K562 (cell line): ENCODE measurements around the gene PCBD1. TPM values are rescaled to one million over a fixed set of nuclear protein-coding genes. Genes with fewer than 3 reads are reported as not detected.

Experiments used
- ATAC-seq: fragments of 200-7000 bp; cut with Tn5 transposase; 3 replicates; pipeline ENCODE4 v1.9.1; 2020; ENCODE audit warnings: moderate library complexity
- BruUV-seq: library from RNA; stranded (reverse); fragments of 400-500 nt; replicated peaks from 2 replicates; lab custom pipeline; 2021; lab: Mats Ljungman, UMichigan
- CTCF ChIA-PET: fragments of 300-600 bp; formaldehyde crosslinking; extraction: SDS; loops from one replicate; lab custom pipeline; 2021; ENCODE audit warnings: low intra/inter-chr PET ratio; lab: Yijun Ruan, JAX
- POLR2A ChIA-PET: fragments of 300-600, 350-650 bp; sonication (Branson Sonifier 250); formaldehyde crosslinking; extraction: SDS; loops from one replicate; lab custom pipeline; 2021; ENCODE audit warnings: antibody characterized with exemption, inconsistent platforms; lab: Yijun Ruan, JAX
- DNase-seq, 4 experiments: peaks; one replicate each; pipeline versions ENCODE4 v3.0.0 to v3.0.0-alpha.2; 2011 to 2018; ENCODE audit warnings: low spot score in 3 of 4, mixed read lengths in 3 of 4; ENCODE audit errors: extremely low read depth in 1 of 4
- FAIRE-seq: peaks from 2 replicates; lab custom pipeline; 2011; peaks lifted over from hg19 to GRCh38; lab: Jason Lieb, UNC
- H2AFZ ChIP-seq: 2 replicates; pipeline ENCODE4 v1.6.0; 2011; ENCODE audit warnings: low read depth, low read length, control low read depth, inconsistent platforms
- H3K27ac ChIP-seq: fragments of 200-600 bp; 3 replicates; pipeline ENCODE4 v1.8.0; 2011; ENCODE audit warnings: low read depth, mild to moderate bottlenecking, control low read depth, inconsistent platforms, low read length, moderate library complexity, mixed read lengths; ENCODE audit errors: extremely low read depth
- H3K27me3 ChIP-seq, 2 experiments: fragments of 300-600 bp in 1 of 2; 2 replicates in 1 of 2; 3 replicates in 1 of 2; pipeline versions ENCODE4 v1.6.0 to v1.8.0; 2011; ENCODE audit warnings: inconsistent platforms in 2 of 2, low read length in 2 of 2, mild to moderate bottlenecking in 1 of 2, mixed read lengths in 1 of 2, moderate library complexity in 1 of 2; ENCODE audit not compliant: control insufficient read depth in 2 of 2, insufficient read depth in 2 of 2
- H3K36me3 ChIP-seq: fragments of 300-600 bp; 3 replicates; pipeline ENCODE4 v1.8.0; 2011; ENCODE audit warnings: mild to moderate bottlenecking, low read length, inconsistent platforms; ENCODE audit not compliant: control insufficient read depth, insufficient read depth
- H3K4me1 ChIP-seq, 2 experiments: fragments of 200-600 bp in 1 of 2; replicated peaks in 1 of 2; 2 replicates in 1 of 2; 3 replicates in 1 of 2; pipeline versions ENCODE4 v1.5.1 to v1.8.0; 2011; ENCODE audit warnings: inconsistent platforms in 2 of 2, low read length in 2 of 2, mild to moderate bottlenecking in 1 of 2, mixed read lengths in 1 of 2, moderate library complexity in 1 of 2; ENCODE audit not compliant: control insufficient read depth in 2 of 2, insufficient read depth in 2 of 2
- H3K4me2 ChIP-seq: 2 replicates; pipeline ENCODE4 v1.6.1; 2011; ENCODE audit warnings: low read length, control low read depth, inconsistent platforms, mixed read lengths; ENCODE audit not compliant: insufficient read depth
- H3K4me3 ChIP-seq: fragments of 200-600 bp; sonication (generic), shearing (Covaris generic); 2 replicates; pipeline ENCODE4 v1.5.1; 2016; ENCODE audit warnings: control low read depth, inconsistent platforms
- H3K79me2 ChIP-seq: fragments of 200-600 bp; 3 replicates; pipeline ENCODE4 v1.8.0; 2011; ENCODE audit warnings: low read length, inconsistent platforms; ENCODE audit not compliant: control insufficient read depth, insufficient read depth
- H3K9ac ChIP-seq, 2 experiments: 2 replicates each; pipeline versions ENCODE4 v1.6.0 to v1.6.1; 2011; ENCODE audit warnings: low read depth in 2 of 2, low read length in 2 of 2, control low read depth in 1 of 2, inconsistent platforms in 1 of 2, mild to moderate bottlenecking in 1 of 2, mixed read lengths in 1 of 2; ENCODE audit not compliant: insufficient read depth in 1 of 2
- H3K9me1 ChIP-seq: one replicate; pipeline ENCODE4 v1.6.0; 2011; ENCODE audit warnings: inconsistent platforms, mild to moderate bottlenecking, low read length, moderate library complexity; ENCODE audit not compliant: control insufficient read depth, insufficient read depth
- H3K9me3 ChIP-seq: replicated peaks from 2 replicates; pipeline ENCODE4 v1.5.1; 2011; ENCODE audit warnings: low read depth, low read length, inconsistent platforms; ENCODE audit not compliant: control insufficient read depth, insufficient read depth
- H4K20me1 ChIP-seq: replicated peaks from 2 replicates; pipeline ENCODE4 v1.6.1; 2011; ENCODE audit warnings: low read length, inconsistent platforms, mixed read lengths; ENCODE audit not compliant: control insufficient read depth, insufficient read depth
- BDP1 ChIP-seq: IDR thresholded peaks from 3 replicates; pipeline ENCODE4 v1.6.1; 2011; ENCODE audit not compliant: insufficient read length, insufficient read depth
- BRD4 ChIP-seq: fragments of 200-600 bp; sonication (generic); IDR thresholded peaks from 2 replicates; pipeline ENCODE4 v1.6.1; 2017; ENCODE audit warnings: inconsistent platforms
- CGGBP1 ChIP-seq: fragments of 250-450 bp; sonication (Bioruptor Pico); IDR thresholded peaks from 2 replicates; pipeline ENCODE4 v1.9.0; 2021; ENCODE audit warnings: mild to moderate bottlenecking
- CREBBP ChIP-seq: IDR thresholded peaks from one replicate; pipeline ENCODE4 v1.6.1; 2012; ENCODE audit warnings: low read depth, mild to moderate bottlenecking, control low read depth, inconsistent platforms, low read length
- FOXK1 ChIP-seq: sonication (generic); formaldehyde crosslinking; IDR thresholded peaks from 2 replicates; pipeline ENCODE4 v1.8.0; 2022; ENCODE audit warnings: missing genetic modification reagents, mild to moderate bottlenecking, borderline replicate concordance
- RBM39 ChIP-seq: fragments of 200-400 bp; formaldehyde crosslinking; optimal IDR thresholded peaks from 2 replicates; pipeline ENCODE3; 2018; ENCODE audit warnings: low read depth, low read length
- SP1 ChIP-seq: sonication (generic); formaldehyde crosslinking; IDR thresholded peaks from 2 replicates; pipeline ENCODE4 v1.8.1; 2022; ENCODE audit warnings: mild to moderate bottlenecking, missing genetic modification reagents
- SPI1 ChIP-seq: IDR thresholded peaks from 2 replicates; pipeline ENCODE4 v1.6.1; 2011; ENCODE audit warnings: low read depth, low read length, control low read depth, borderline replicate concordance
- SRSF1 ChIP-seq: fragments of 200-400 bp; formaldehyde crosslinking; IDR thresholded peaks from 2 replicates; pipeline ENCODE4 v1.6.1; 2017; ENCODE audit warnings: mild to moderate bottlenecking, low read depth, low read length, moderate library complexity
- TBP ChIP-seq: optimal IDR thresholded peaks from 2 replicates; pipeline ENCODE3; 2011; ENCODE audit warnings: low read depth, low read length, improper control_type of control experiment
- ZBTB9 ChIP-seq: fragments of 450-650 bp; formaldehyde crosslinking; IDR thresholded peaks from 2 replicates; pipeline ENCODE4 v1.4.0; 2020; ENCODE audit warnings: mild to moderate bottlenecking, moderate library complexity
- WGBS: fragments of 100-300 bp; shearing (Covaris generic); methylation state at CpG from one replicate; pipeline ENCODE4 v1.1.6; 2016; ENCODE audit warnings: low coverage, mixed read lengths; ENCODE audit not compliant: insufficient coverage; ENCODE audit errors: missing lambda C conversion rate; 5-methylcytosine and 5-hydroxymethylcytosine counted together
- in situ Hi-C: fragments of 300-500 bp; cut with MboI; formaldehyde crosslinking; loops from 4 replicates; pipeline ENCODE4 v1.15.0; 2018; ENCODE audit warnings: inconsistent platforms, mixed read lengths
- intact Hi-C: fragments of 100-400 bp; cut with micrococcal nuclease; formaldehyde crosslinking; loops from 2 replicates; pipeline ENCODE4 v1.14.2; 2022
- polyA plus RNA-seq, 8 experiments: library from polyadenylated mRNA; depleted of rRNA in 4 of 8; stranded (reverse) in 5 of 8; unstranded in 3 of 8; fragments of >200 nt; fragmentation: Nextera tagmentation in 2 of 8; fragmentation: Illumina TruSeq in 1 of 8; extraction: Ambion mirVana in 2 of 8; extraction: Trizol in 1 of 8; gene quantifications; 2 replicates each; pipeline versions ENCODE4 v1.2.1 to v1.2.3, GENCODE V29; 2011 to 2014; ENCODE audit warnings: inconsistent platforms in 1 of 8, missing spikeins in 1 of 8
- total RNA-seq, 7 experiments: library from RNA; depleted of rRNA in 6 of 7; stranded (reverse); fragments of >200 nt in 6 of 7; fragmentation: Illumina TruSeq in 2 of 7; extraction: Trizol in 2 of 7; gene quantifications; 2 replicates each; pipeline versions ENCODE4 v1.2.1 to v1.2.3, GENCODE V29; 2011 to 2021; ENCODE audit warnings: low replicate concordance in 1 of 7

Gene PCBD1
- total and polyA plus RNA-seq, 9 of the 15 experiments (the other 6 are each of a cell fraction or from before 2014, with no cell fraction given): 14.6 to 109 (median 57.0) TPM

GRCh38 chr10:70913893-70914240, 25.5 kb upstream of the PCBD1 start:
- H3K9me1 ChIP-seq: no peaks in the 10 kb centered on the region
- H3K27me3 ChIP-seq: peaks cover 29 to 82% of the 10 kb centered on the region in 2 experiments
- H3K9me3 ChIP-seq: no peaks in the 10 kb centered on the region
- WGBS: 0% methylated on average over 3 of the region's 3 CpGs
- no peaks in the 10 kb centered on the region for H3K79me2 ChIP-seq
- peaks cover 17% of the 10 kb centered on the region for H4K20me1 ChIP-seq
- H3K27ac ChIP-seq: no peak overlapping the region
- H3K4me2 ChIP-seq: no peak overlapping the region
- no peak for ATAC-seq
- CTCF ChIA-PET: interaction anchor here (0.7 kb wide), 1 partner anchor 29 kb away, joined by 3 read pairs; no protein-coding TSS in a partner anchor
- no peak overlapping the region for H2AFZ ChIP-seq
- H3K9ac ChIP-seq: no peak overlapping the region
- intact Hi-C loops (no loop called here), in situ Hi-C loops (no loop called here)
- H3K4me3 ChIP-seq: no peak overlapping the region
- POLR2A ChIA-PET: no interaction called here
- TF ChIP-seq CREBBP: no peak
- no peak for TF ChIP-seq TBP
- no peak for TF ChIP-seq ZBTB9 (CRISPR knock-in tag)
- TF ChIP-seq RBM39: no peak
- TF ChIP-seq FOXK1 (CRISPR knock-in tag): no peak
- no peak for TF ChIP-seq BRD4
- TF ChIP-seq CGGBP1 (CRISPR knock-in tag): no peak
- no peak for TF ChIP-seq SRSF1
- TF ChIP-seq BDP1: no peak
- no peak for TF ChIP-seq SP1 (CRISPR knock-in tag)
- TF ChIP-seq SPI1: no peak
- no TSS peak for BruUV-seq
- no peaks in the 10 kb centered on the region for H3K36me3 ChIP-seq
- no peak for DNase-seq
- H3K4me1 ChIP-seq: peaks cover 0 to 2% of the 10 kb centered on the region in 2 experiments; a peak in 1 of 5 replicates
- FAIRE-seq: no peak
